T-cell (primary cell): ENCODE results near the gene PTPRD. TPM values are rescaled to one million over a fixed set of nuclear protein-coding genes. Genes with fewer than 3 reads are reported as not detected.

Experiments
- ATAC-seq, 4 experiments: fragments of 200-7000 bp in 3 of 4; fragments of 150-1000 bp in 1 of 4; cut with Tn5 transposase; replicated peaks in 1 of 4; 1 replicate in 3 of 4; 2 replicates in 1 of 4; pipeline ENCODE4 v1.10.0; 2021; ENCODE audit warnings: moderate library complexity in 3 of 4, mild to moderate bottlenecking in 2 of 4, moderate number of reproducible peaks in 1 of 4
- CTCF ChIA-PET, 2 donors: fragments of 300-600 bp; sonication (Branson Sonifier 250); formaldehyde crosslinking; loops; one replicate each; lab custom pipeline; 2022; ENCODE audit warnings: antibody characterized with exemption in 2 of 2; lab: Charles Lee
- POLR2A ChIA-PET, 2 donors: fragments of 300-600 bp; sonication (Branson Sonifier 250); formaldehyde crosslinking; loops; one replicate each; lab custom pipeline; 2022; ENCODE audit warnings: antibody characterized with exemption in 2 of 2; lab: Charles Lee
- DNase-seq, 35 experiments: peaks; one replicate each; pipeline versions ENCODE4 v3.0.0 to v3.0.0-alpha.2; 2013 to 2023
- H3K27ac ChIP-seq: one replicate; pipeline ENCODE4 v1.5.1; 2013; ENCODE audit warnings: low read length
- H3K27me3 ChIP-seq, 2 experiments: replicated peaks in 1 of 2; 1 replicate in 1 of 2; 2 replicates in 1 of 2; pipeline versions ENCODE4 v1.6.1 to v1.7.0; 2013; ENCODE audit warnings: low read length in 1 of 2, mixed read lengths in 1 of 2; ENCODE audit not compliant: control insufficient read depth in 2 of 2, insufficient read depth in 2 of 2; ENCODE audit errors: extremely low read depth in 1 of 2
- H3K36me3 ChIP-seq, 2 donors: 1 replicate in 1 of 2; 2 replicates in 1 of 2; pipeline versions ENCODE4 v1.6.1 to v1.7.0; 2013; ENCODE audit warnings: low read length in 1 of 2; ENCODE audit not compliant: control insufficient read depth in 2 of 2, insufficient read depth in 1 of 2; ENCODE audit errors: extremely low read depth in 1 of 2
- H3K4me1 ChIP-seq, 2 experiments: 1 replicate in 1 of 2; 2 replicates in 1 of 2; pipeline versions ENCODE4 v1.6.1 to v1.7.0; 2013; ENCODE audit warnings: low read length in 2 of 2, mixed read lengths in 1 of 2; ENCODE audit not compliant: insufficient read depth in 2 of 2, control insufficient read depth in 1 of 2; ENCODE audit errors: extremely low read depth in 1 of 2
- H3K4me3 ChIP-seq, 2 donors: 1 replicate in 1 of 2; 2 replicates in 1 of 2; pipeline versions ENCODE4 v1.5.1 to v1.7.0; 2013; ENCODE audit warnings: mild to moderate bottlenecking in 2 of 2, low read length in 1 of 2, moderate library complexity in 1 of 2; ENCODE audit not compliant: control insufficient read depth in 1 of 2; ENCODE audit errors: extremely low read depth in 1 of 2
- H3K9me3 ChIP-seq: 2 replicates; pipeline ENCODE4 v1.7.0; 2013
- H3K27ac Mint-ChIP-seq, 2 donors: one replicate each; pipeline ENCODE4 v1.8.0; 2020 to 2021; ENCODE audit warnings: mild to moderate bottlenecking in 2 of 2, mixed read lengths in 2 of 2
- H3K27me3 Mint-ChIP-seq, 2 donors: one replicate each; pipeline ENCODE4 v1.8.0; 2021 to 2022; ENCODE audit warnings: mixed read lengths in 2 of 2
- H3K36me3 Mint-ChIP-seq: one replicate; pipeline ENCODE4 v1.8.0; 2021; ENCODE audit warnings: mixed read lengths
- H3K4me1 Mint-ChIP-seq, 3 donors: one replicate each; pipeline ENCODE4 v1.8.0; 2020 to 2022; ENCODE audit warnings: mixed read lengths in 3 of 3, mild to moderate bottlenecking in 1 of 3
- H3K4me3 Mint-ChIP-seq, 3 donors: one replicate each; pipeline ENCODE4 v1.8.0; 2020 to 2022; ENCODE audit warnings: mild to moderate bottlenecking in 3 of 3, mixed read lengths in 3 of 3, moderate library complexity in 3 of 3
- H3K9me3 Mint-ChIP-seq, 3 donors: one replicate each; pipeline ENCODE4 v1.8.0; 2020 to 2022; ENCODE audit warnings: mixed read lengths in 3 of 3
- WGBS: methylation state at CpG from one replicate; pipeline ENCODE4 v1.1.5; 2013; ENCODE audit warnings: missing lambda C conversion rate; ENCODE audit not compliant: insufficient coverage; 5-methylcytosine and 5-hydroxymethylcytosine counted together
- total RNA-seq, 35 experiments: library from RNA in 6 of 35; stranded (reverse) in 6 of 35; fragments of 120-200 nt in 1 of 35; gene quantifications; one replicate each; pipeline versions ENCODE4 v1.2.1 to v1.2.4 and lab custom pipeline; 2013 to 2026

Gene PTPRD
- total RNA-seq, 5 donors from 2014 or later (not counting 1 experiment from before 2014, with no cell fraction given), result 0.13 to 0.61 (median 0.38) TPM; not detected in 2

- peak in 1 of 35 experiments; percentile 0 for DNase-seq
- Mint-ChIP-seq H3K9me3 (no peaks in the 10 kb centered on the region), H3K4me1 (no peaks in the 10 kb centered on the region), H3K27ac (no peak overlapping the region), H3K27me3 (no peaks in the 10 kb centered on the region), H3K36me3 (no peaks in the 10 kb centered on the region), H3K4me3 (no peak overlapping the region)
- Histone ChIP-seq H3K9me3 (no peaks in the 10 kb centered on the region), H3K4me3 (no peak overlapping the region), H3K4me1 (no peaks in the 10 kb centered on the region), H3K27me3 (no peaks in the 10 kb centered on the region), H3K36me3 (no peaks in the 10 kb centered on the region), H3K27ac (no peak overlapping the region)
- CTCF ChIA-PET, result no interaction called here
- 76% methylated on average over 3 of the region's 3 CpGs for WGBS
- no peak for ATAC-seq
- POLR2A ChIA-PET, result no interaction called here
Observed at GRCh38 chr9:8366161-8366926, 2246.5 kb downstream of the PTPRD start.

GRCh38 chr9:8365466-8366160 lies 2247.2 kb downstream of the PTPRD start:
- no peaks in the 10 kb centered on the region for H3K36me3 Mint-ChIP-seq
- Histone ChIP-seq H3K27me3 (no peaks in the 10 kb centered on the region), H3K9me3 (no peaks in the 10 kb centered on the region), H3K4me1 (no peaks in the 10 kb centered on the region), H3K36me3 (no peaks in the 10 kb centered on the region), H3K27ac (no peak overlapping the region), H3K4me3 (no peak overlapping the region)
- no peaks in the 10 kb centered on the region for H3K4me1 Mint-ChIP-seq
- ChIA-PET POLR2A (no interaction called here), CTCF (no interaction called here)
- no peak overlapping the region for H3K4me3 Mint-ChIP-seq
- no peak for DNase-seq
- H3K9me3 Mint-ChIP-seq, result no peaks in the 10 kb centered on the region
- no peak overlapping the region for H3K27ac Mint-ChIP-seq
- no peaks in the 10 kb centered on the region for H3K27me3 Mint-ChIP-seq
- WGBS, result 53% methylated on average over 2 of the region's 4 CpGs
- no peak for ATAC-seq

GRCh38 chr9:8365029-8365428 lies 2247.8 kb downstream of the PTPRD start:
- Histone ChIP-seq H3K27me3 (no peaks in the 10 kb centered on the region), H3K4me3 (no peak overlapping the region), H3K36me3 (no peaks in the 10 kb centered on the region), H3K27ac (no peak overlapping the region), H3K4me1 (no peaks in the 10 kb centered on the region), H3K9me3 (no peaks in the 10 kb centered on the region)
- Mint-ChIP-seq H3K4me3 (no peak overlapping the region), H3K27me3 (no peaks in the 10 kb centered on the region), H3K9me3 (no peaks in the 10 kb centered on the region), H3K27ac (no peak overlapping the region), H3K36me3 (no peaks in the 10 kb centered on the region), H3K4me1 (no peaks in the 10 kb centered on the region)
- CTCF ChIA-PET, result no interaction called here
- no peak for ATAC-seq
- POLR2A ChIA-PET, result no interaction called here
- DNase-seq, result no peak
- WGBS, result no CpG with 5 or more reads among the region's 2 CpGs

DNA sequence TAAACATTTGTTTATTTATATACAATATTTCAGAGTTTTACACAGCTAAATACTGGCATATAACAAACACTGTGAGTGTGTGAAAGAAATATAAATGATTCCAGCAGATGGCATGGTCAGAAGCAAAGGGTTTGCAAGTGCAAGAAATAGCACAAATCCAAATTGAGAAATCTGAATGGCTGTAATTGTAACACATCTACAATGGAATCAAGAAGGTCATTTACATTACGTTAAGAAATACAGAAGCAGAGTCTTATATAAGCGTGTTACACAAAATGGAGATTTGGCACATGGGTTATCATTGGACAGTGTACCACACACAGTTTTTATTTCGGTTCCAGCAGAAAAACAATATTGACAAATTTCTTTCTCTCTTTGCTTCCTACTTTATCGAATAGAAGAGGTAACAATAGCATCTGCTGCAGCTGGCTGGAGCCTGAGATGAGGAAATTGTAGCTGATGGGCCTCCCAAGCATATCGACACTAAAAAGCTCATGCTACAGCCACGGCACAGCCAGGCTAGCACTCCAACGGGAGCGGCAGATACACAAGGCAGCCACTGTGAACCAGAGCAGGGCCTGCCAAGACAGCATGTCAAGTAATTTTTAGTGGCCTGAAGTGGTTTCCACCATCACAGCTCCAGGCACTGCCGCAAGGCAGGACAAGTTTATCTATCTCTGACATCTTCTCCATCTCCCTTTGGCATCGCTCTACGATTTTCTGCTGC lies 2248.6 kb downstream of the PTPRD start:
- Mint-ChIP-seq H3K4me3 (no peak overlapping the region), H3K27ac (no peak overlapping the region), H3K9me3 (no peaks in the 10 kb centered on the region), H3K4me1 (no peaks in the 10 kb centered on the region), H3K27me3 (no peaks in the 10 kb centered on the region), H3K36me3 (no peaks in the 10 kb centered on the region)
- Histone ChIP-seq H3K36me3 (no peaks in the 10 kb centered on the region), H3K4me3 (no peak overlapping the region), H3K27me3 (no peaks in the 10 kb centered on the region), H3K4me1 (no peaks in the 10 kb centered on the region), H3K9me3 (no peaks in the 10 kb centered on the region), H3K27ac (no peak overlapping the region)
- POLR2A ChIA-PET, result no interaction called here
- whole genome bisulfite sequencing, result 89% methylated on average over 5 of the region's 11 CpGs
- no peak for ATAC-seq
- no peak for DNase-seq
- CTCF ChIA-PET, result no interaction called here

GRCh38 chr9:8362250-8362649 lies 2250.6 kb downstream of the PTPRD start:
- Histone ChIP-seq H3K27me3 (no peaks in the 10 kb centered on the region), H3K9me3 (no peaks in the 10 kb centered on the region), H3K4me1 (no peaks in the 10 kb centered on the region), H3K27ac (no peak overlapping the region), H3K36me3 (no peaks in the 10 kb centered on the region), H3K4me3 (no peak overlapping the region)
- no peak for DNase-seq
- WGBS, result no CpG with 5 or more reads among the region's 1 CpG
- Mint-ChIP-seq H3K4me3 (no peak overlapping the region), H3K9me3 (no peaks in the 10 kb centered on the region), H3K36me3 (no peaks in the 10 kb centered on the region), H3K4me1 (no peaks in the 10 kb centered on the region), H3K27me3 (no peaks in the 10 kb centered on the region), H3K27ac (no peak overlapping the region)
- ATAC-seq, result no peak
- CTCF ChIA-PET, result interaction anchor here in 1 of 2 donors (0.6 kb wide), 1 partner anchor 519 kb away, joined by 3 read pairs; no protein-coding TSS in a partner anchor
- POLR2A ChIA-PET, result no interaction called here

DNA sequence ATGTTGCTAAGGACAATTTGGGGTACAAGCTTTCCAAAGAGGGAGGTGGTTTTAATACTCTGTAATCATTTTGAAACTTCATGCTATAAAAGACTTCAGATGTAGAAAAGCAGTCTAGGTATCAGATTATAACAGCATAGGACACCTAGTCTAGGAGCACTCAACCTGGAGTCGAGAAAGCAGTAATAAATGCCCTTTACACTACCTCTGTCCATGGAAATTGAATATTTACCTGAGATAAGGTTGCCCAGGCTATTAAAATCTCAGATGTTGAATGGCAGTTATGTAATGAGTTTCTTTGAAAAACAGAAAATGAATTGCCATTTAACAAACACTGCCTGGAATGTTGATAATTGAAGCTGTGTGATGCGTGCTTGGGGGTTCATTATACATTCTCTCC lies 2251.4 kb downstream of the PTPRD start:
- no peak overlapping the region for H3K27ac Mint-ChIP-seq
- CTCF ChIA-PET, result no interaction called here

More for the DNA sequence above, 2251.4 kb downstream of the PTPRD start:
- H3K9me3 ChIP-seq, result no peaks in the 10 kb centered on the region
- Mint-ChIP-seq H3K27me3 (no peaks in the 10 kb centered on the region), H3K9me3 (no peaks in the 10 kb centered on the region), H3K4me3 (no peak overlapping the region), H3K36me3 (no peaks in the 10 kb centered on the region), H3K4me1 (no peaks in the 10 kb centered on the region)
- H3K27ac ChIP-seq, result no peak overlapping the region
- H3K27me3 ChIP-seq, result no peaks in the 10 kb centered on the region
- POLR2A ChIA-PET, result no interaction called here
- no peak overlapping the region for H3K4me3 ChIP-seq
- H3K36me3 ChIP-seq, result no peaks in the 10 kb centered on the region
- ATAC-seq, result no peak
- DNase-seq, result no peak
- H3K4me1 ChIP-seq, result no peaks in the 10 kb centered on the region
- WGBS, result no CpG with 5 or more reads among the region's 2 CpGs
